Measurements from ENCODE around the gene PPP1R13L. TPM values are rescaled to one million over a fixed set of nuclear protein-coding genes. Genes with fewer than 3 reads are reported as not detected.

PPP1R13L gene
- total RNA-seq, 1 donor, result 2.8 TPM

DNA sequence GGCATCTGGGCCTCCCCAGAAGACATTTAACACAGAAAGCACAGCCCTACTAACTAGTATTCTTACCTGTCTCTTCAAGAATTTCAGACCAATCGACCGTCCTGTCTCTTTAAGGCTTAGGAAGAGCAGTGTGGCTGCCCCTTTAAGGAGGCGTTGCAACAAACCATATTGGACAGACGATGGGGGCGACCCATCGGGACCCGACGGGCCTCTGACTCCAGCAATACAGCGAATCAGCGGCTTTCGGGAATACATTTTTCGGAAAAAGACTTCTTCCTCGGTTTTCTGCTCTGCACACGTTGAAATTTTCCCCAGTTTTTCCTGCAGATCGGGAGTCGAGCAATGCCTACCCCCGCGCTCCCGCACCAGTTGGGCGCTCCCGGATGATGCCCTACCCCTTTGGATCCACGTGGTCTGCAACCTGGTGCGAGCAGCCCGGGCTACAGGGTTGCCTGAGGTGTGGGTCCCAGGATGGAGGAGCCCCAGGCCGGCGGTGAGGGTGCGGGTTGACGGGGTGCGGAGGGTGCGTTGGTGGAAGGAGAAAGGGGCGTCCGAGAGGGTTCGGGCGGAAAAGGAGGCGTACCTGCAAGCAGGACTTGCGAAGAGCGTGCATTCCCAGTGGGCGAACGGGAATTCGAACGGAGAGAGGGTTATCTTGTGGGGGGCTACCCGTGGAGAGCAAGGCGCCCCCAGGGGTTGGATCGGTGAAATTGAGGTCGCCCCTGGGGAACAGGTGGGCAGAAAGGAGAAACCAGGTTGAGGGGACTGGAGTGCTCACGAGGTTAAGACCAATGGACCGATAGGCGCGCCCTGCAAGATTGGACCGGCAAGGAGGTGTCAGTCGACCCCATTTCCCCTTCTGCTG lies 1.6 kb upstream of the PPP1R13L start, which contains the start of gene POLR1G:
TSS of gene POLR1G (plus strand) at position 419 of the 865 bp plus-strand sequence. CDS start at position 472, 53 bp downstream.
- peak within 1 kb of the TSS; percentile 95 for H3K4me3 ChIP-seq (ENCODE audit: low read depth, low read length)
- DNase-seq (ENCODE audit: low read depth), result peak; percentile 81
- TF ChIP-seq, protein P1, sequence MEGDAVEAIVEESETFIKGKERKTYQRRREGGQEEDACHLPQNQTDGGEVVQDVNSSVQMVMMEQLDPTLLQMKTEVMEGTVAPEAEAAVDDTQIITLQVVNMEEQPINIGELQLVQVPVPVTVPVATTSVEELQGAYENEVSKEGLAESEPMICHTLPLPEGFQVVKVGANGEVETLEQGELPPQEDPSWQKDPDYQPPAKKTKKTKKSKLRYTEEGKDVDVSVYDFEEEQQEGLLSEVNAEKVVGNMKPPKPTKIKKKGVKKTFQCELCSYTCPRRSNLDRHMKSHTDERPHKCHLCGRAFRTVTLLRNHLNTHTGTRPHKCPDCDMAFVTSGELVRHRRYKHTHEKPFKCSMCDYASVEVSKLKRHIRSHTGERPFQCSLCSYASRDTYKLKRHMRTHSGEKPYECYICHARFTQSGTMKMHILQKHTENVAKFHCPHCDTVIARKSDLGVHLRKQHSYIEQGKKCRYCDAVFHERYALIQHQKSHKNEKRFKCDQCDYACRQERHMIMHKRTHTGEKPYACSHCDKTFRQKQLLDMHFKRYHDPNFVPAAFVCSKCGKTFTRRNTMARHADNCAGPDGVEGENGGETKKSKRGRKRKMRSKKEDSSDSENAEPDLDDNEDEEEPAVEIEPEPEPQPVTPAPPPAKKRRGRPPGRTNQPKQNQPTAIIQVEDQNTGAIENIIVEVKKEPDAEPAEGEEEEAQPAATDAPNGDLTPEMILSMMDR (IDR thresholded peaks at IDR 0.05; ENCODE audit: insufficient read depth, low read length), result no peak

DNA sequence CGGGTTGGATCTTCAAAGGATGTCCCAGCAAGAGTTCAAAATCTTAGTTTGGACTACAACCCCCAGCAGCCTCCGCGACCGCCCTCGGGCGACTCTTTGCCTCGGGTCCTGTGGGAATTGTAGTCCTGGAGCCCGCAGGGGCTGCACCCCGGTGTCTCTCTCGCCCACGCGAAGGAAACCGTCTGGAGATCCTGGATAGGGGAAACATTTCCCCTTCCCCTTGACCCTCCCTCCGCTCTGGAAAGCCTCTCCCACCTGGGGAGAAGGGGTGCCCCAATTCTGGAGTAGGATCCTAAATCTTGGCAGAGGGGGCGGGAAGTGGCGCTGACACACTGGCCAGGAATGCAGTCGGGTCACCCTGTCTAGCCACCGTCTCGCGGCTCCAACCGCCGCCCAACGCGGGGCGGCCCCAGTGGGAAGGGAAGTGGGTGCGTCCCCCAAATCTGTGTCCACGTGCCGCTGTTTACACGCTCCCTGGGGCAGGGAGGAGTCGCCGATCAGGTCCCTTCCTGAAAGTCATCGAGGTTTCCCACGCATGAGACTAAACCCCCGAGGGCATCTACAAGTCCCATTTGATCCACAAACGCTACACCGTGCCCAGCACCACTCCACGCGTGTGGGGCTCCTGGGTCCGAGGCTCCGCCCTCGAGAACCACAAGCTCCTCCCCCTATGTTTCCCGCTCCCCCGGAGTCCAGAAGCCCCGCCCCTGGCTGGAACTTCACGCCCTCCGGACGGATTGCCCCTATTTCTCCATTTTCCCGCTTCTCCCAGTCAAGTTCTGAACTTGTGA lies 761 bp upstream of the PPP1R13L start:
- DNase-seq (ENCODE audit: low read depth), result peak; percentile 90
- H3K4me3 ChIP-seq (ENCODE audit: low read depth, low read length), result peak overlapping the region; percentile 95
- TF ChIP-seq, protein P1 (IDR thresholded peaks at IDR 0.05; ENCODE audit: insufficient read depth, low read length), result no peak

DNA sequence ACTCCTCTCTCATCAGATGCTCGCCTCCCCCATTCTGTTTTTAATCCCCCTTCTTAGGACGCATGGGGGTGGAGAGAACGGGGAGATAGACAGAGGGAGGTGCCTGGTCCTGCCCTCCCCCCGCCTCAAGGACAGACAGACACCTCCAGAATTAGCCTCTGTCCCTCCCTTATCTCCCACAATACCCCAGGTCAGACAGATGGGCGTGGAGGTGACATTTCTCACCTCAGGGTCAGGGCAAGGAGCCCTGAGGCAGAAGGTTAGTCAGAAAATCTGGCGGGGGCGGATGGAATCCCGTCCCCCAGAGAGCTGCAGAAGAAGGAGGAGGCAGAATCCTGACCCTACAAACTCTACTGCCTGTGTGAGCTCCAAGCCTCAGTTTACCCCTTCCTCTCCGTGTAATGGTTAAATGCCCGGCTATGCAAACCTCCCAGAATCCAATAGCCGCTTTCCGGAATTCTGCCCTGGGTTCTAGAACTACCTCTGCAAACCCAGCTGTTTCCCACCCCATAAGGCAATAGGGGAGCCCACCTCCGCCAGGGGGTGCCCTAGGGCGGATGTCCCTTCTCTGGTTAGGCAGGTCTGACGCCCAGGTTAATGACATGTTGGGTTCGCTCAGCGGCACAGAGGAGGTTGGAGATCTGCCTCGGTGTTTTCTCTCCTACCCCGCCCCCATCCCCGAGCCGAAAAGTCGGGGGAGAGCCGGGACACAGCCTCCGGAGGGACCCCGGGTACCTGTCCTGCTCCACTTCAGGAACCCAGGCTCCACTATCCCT lies 900 bp downstream of the PPP1R13L start:
- H3K4me3 ChIP-seq (ENCODE audit: low read depth, low read length), result peak overlapping the region; percentile 95
- TF ChIP-seq, protein P1 (IDR thresholded peaks at IDR 0.05; ENCODE audit: insufficient read depth, low read length), result peak; percentile 48
- no peak for DNase-seq (ENCODE audit: low read depth)

DNA sequence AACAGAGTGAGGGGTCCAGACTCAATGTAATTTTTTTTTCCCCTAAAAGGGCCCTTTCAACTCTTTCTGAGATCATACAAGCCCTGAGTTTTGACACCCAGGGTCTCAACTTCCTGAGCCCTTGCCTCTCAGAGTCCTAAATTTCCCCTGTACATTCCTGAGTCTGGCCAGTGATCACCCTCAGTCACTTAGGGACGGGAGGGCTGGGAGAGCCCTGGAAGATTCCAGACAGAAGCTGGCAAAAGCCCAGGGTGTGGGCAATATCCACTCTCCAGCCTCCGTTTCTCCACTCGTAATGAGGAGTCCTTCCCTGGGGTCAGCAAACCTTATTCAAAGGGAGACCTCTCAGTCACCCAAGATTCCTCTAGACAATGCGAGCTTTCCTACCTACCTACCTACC lies 1.6 kb downstream of the PPP1R13L start:
- no peak for DNase-seq (ENCODE audit: low read depth)
- TF ChIP-seq, protein P1 (IDR thresholded peaks at IDR 0.05; ENCODE audit: insufficient read depth, low read length), result no peak
- H3K4me3 ChIP-seq (ENCODE audit: low read depth, low read length), result no peak overlapping the region

DNA sequence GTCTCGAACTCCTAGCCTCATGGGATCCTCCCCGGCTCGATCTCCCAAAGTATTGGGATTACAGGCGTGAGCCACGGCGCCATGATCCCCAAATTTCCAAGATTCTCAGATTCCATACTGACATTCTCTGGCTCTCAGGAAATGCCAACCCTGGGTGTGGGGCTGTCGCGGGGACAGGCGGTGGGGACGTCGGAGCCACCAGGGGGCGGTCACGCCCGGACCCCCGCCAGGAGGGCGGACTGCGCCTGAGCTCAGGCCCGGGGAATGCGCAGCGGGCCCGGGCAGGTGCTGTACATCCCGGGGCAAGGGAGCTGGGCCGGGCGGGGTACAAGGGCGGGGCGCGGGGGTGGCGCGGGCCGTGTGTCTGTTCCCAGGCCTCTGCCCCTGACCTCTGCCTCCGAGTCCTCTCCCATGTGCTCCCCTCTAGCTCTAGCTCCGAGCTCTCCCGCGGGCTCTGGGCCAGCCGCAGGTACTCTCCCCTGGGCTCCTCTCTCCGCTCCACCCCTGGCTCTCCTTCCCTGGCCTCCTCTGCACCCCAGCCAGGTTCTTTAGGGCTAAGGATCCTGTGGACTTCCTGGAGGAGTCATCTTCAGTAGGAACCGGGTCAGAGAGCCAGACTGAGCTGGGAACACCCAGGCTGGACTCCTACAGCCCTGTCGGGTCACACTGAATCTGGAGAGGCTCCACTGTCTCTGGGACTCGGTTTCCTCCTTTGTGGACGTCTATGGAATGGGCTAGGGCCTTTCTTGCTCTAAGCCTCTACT lies 2.4 kb downstream of the PPP1R13L start:
- DNase-seq (ENCODE audit: low read depth), result no peak
- no peak overlapping the region for H3K4me3 ChIP-seq (ENCODE audit: low read depth, low read length)
- TF ChIP-seq, protein P1 (IDR thresholded peaks at IDR 0.05; ENCODE audit: insufficient read depth, low read length), result peak; percentile 29

GRCh38 chr19:45401815-45402214 lies 3.1 kb downstream of the PPP1R13L start:
- no peak for DNase-seq (ENCODE audit: low read depth)
- TF ChIP-seq, protein P1 (IDR thresholded peaks at IDR 0.05; ENCODE audit: insufficient read depth, low read length), result no peak
- H3K4me3 ChIP-seq (ENCODE audit: low read depth, low read length), result no peak overlapping the region
